Measurements from ENCODE around the gene ZNRD2.
"Not testable (repeated sequence)": the region's sequence is repeated elsewhere in the genome, so short reads cannot be mapped to it uniquely, and the experiment has no call there.

The ZNRD2 gene

GRCh38 chr11:65569973-65570918 lies at the start of gene ZNRD2:
Gene ZNRD2 (plus strand): TSS chr11:65570477. CDS start chr11:65570492, 15 bp downstream.
- peak; percentile 98 for DNase-seq (ENCODE audit: low read depth in 2 of 2)

DNA sequence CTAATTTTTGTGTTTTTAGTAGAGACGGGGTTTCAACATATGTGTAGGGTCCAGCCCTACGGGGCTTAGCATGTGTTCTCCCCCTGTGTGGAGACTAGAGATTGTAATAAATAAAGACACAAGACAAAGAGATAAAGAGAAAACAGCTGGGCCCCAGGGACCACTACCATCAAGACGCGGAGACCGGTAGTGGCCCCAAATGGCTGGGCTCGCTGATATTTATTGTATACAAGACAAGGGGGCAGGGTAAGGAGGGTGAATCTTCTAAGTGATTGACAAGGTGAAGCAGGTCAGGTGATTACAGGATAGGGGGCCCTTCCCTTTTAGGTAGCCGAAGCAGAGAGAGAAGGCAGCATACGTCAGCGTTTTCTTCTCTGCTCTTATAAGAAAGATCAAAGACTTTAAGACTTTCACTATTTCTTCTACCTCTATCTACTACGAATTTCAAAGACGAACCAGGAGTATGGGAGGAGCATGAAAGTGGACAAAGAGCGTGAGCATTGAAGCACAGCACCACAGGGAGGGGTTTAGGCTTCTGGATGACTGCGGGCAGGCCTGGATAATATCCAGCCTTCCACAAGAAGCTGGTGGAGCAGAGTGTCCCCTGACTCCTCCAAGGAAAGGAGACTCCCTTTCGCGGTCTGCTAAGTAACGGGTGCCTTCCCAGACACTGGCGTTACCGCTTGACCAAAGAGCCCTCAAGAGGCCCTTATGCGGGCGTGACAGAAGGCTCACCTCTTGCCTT lies 48.3 kb upstream of the ZNRD2 start:
- DNase-seq (ENCODE audit: low read depth in 2 of 2) = not testable (repeated sequence)

GRCh38 chr11:65522718-65523630 lies 47.3 kb upstream of the ZNRD2 start:
- DNase-seq (ENCODE audit: low read depth in 2 of 2) = not testable (repeated sequence)

GRCh38 chr11:65523631-65523968 lies 46.7 kb upstream of the ZNRD2 start:
- not testable (repeated sequence) for DNase-seq (ENCODE audit: low read depth in 2 of 2)

DNA sequence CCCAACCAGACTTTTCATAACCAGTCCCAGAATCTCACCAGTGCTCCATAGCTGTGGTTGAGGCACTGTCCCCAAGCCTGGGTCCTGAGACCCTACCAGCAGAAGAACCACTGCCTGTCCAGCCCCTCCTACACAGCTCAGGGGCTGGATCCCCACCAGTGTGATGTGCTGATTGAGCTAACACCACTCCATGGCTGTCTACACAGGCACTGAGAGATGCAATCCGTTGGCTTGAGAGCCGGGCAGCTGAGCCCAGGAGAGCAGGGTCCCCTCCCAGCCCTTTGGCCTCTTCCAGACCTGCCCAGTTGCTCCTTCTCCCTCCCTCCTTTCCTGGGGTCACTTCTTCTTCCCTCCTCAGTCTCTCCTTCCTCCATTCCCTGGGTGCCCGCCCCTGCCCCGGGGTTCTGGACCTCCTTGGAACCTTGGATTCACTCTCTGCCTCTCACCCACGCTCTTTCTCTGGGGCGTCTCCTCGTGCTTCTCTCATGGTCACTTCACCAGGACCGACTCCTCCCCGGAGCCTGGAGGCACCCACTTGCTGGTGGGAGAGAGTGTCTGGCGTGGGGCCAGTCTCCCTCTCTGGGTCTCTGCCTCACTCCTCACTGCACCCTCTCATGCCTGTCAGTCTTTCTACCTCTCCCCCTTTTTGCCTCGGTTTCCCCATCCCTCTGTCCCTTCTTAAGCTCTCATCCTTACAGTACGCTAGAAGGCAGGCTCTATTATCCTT lies 46.1 kb upstream of the ZNRD2 start:
- DNase-seq (ENCODE audit: low read depth in 2 of 2) = no peak

GRCh38 chr11:65524741-65525545 lies 45.3 kb upstream of the ZNRD2 start, which contains the start of gene SCYL1:
Gene SCYL1 (plus strand): TSS chr11:65525083. CDS start chr11:65525154, 71 bp downstream.
- DNase-seq (ENCODE audit: low read depth in 2 of 2) = peak; percentile 61 to 68

DNA sequence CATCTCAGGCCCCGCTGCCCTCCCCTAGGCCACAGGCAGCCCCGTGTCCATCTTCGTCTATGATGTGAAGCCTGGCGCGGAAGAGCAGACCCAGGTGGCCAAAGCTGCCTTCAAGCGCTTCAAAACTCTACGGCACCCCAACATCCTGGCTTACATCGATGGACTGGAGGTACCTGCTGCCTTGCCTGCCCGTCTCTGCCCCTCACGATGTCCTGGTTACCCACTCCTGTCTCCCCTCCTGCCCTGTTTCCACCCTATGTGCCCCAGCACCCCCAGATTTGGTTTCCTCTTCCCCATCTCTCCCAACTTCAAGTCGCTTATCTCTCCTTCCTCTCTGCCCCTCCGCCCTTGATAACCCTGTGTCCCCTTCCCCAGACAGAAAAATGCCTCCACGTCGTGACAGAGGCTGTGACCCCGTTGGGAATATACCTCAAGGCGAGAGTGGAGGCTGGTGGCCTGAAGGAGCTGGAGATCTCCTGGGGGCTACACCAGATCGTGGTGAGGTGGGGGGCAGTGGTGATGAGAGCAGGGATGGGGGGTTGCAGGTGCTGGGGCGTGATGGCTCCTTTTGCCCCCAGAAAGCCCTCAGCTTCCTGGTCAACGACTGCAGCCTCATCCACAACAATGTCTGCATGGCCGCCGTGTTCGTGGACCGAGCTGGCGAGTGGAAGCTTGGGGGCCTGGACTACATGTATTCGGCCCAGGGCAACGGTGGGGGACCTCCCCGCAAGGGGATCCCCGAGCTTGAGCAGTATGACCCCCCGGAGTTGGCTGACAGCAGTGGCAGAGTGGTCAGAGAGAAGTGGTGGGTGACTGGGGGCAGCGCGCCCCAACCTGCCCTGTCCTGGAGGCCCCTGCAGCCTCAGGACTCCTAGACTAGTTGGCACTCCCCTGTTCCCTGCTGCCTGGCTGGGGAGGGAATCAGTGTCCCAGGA lies 44.5 kb upstream of the ZNRD2 start:
- no peak for DNase-seq (ENCODE audit: low read depth in 2 of 2)

GRCh38 chr11:65526744-65527143 lies 43.5 kb upstream of the ZNRD2 start:
- DNase-seq (ENCODE audit: low read depth in 2 of 2) = no peak

GRCh38 chr11:65528819-65529350 lies 41.4 kb upstream of the ZNRD2 start:
- DNase-seq (ENCODE audit: low read depth in 2 of 2) = no peak

DNA sequence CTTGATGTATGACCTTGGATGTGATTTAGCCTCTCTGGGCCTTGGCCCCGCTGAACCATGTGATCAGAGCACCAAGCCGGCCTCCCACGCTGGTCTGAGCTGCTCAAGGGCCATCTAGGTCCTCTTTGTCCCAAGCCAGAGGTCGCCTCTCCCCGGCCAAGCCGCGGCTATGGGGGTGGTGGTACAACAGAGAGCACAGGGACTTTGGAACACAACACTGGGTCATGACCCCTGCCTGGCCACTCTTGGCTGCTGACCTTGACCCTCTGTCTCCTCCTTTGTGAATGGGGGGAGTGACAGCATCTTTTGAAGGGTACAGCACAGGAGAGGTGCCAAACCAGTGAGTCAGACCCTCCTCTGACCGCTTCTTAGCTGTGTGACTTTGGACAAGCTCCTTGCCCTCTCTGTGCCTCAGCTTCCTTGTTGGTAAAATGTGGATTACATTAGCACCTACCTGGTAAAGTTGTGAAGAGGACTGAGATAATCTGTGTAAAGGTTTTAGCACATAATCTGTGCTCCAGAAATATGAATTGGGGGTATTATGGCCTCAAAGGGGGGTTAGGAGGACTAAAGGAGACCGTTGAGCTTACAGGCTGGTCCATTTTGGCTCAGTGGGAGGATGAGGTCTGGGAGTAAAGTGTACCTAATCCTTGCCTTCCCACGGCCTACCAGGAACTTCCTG lies 40.7 kb upstream of the ZNRD2 start:
- no peak for DNase-seq (ENCODE audit: low read depth in 2 of 2)

- DNase-seq (ENCODE audit: low read depth in 2 of 2) = no peak
Observed at GRCh38 chr11:65530157-65530496, 40.1 kb upstream of the ZNRD2 start.

DNA sequence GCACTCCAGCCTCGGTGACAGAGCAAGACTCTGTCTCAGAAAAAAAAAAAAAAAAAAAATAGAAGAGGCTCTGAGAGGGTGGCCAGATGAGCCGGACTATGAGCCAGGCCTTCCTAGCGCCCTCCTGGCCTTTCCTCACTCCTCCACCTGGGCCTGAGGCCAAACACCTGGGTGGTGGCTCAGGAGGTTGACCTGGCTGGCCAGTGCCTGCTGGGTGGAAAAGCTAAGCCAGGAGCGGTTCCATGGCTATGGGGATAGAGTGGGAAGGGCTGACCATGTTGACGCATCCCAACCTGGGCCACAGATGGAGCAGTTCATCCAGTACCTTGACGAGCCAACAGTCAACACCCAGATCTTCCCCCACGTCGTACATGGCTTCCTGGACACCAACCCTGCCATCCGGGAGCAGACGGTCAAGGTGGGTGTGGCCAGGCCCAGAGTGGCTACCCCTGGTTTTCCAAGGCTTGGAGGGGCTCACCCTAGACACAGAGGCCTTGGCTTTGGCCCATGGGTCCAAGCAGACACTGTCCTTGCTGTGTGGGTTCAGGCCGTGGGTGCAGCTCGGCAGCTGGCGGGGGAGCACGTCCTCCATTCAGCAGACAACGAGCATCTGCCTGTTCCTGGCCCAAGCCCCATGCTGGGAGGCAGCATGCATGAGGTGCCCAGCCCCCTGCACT lies 37.8 kb upstream of the ZNRD2 start:
- no peak for DNase-seq (ENCODE audit: low read depth in 2 of 2)

DNA sequence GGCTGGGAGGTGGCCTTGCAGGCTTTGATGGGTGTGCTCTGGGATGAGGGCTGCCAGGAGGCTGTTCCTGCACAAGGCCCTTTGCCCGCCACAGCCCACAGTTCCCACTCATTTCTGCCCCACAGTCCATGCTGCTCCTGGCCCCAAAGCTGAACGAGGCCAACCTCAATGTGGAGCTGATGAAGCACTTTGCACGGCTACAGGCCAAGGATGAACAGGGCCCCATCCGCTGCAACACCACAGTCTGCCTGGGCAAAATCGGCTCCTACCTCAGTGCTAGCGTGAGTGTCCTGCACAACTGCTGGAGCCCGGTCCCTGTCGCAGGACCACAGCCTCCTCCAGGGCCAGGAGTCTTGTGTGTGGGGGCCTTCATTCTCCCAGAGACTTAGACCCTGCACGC lies 35.2 kb upstream of the ZNRD2 start:
- DNase-seq (ENCODE audit: low read depth in 2 of 2) = no peak

- no peak for DNase-seq (ENCODE audit: low read depth in 2 of 2)
Observed at GRCh38 chr11:65536412-65537295, 33.6 kb upstream of the ZNRD2 start.

GRCh38 chr11:65537296-65537597 lies 33.0 kb upstream of the ZNRD2 start:
- no peak for DNase-seq (ENCODE audit: low read depth in 2 of 2)

- DNase-seq (ENCODE audit: low read depth in 2 of 2) = no peak
Observed at GRCh38 chr11:65537620-65538231, 32.6 kb upstream of the ZNRD2 start.
